ENCODE results near the gene MACF1. TPM values are rescaled to one million over a fixed set of nuclear protein-coding genes. Genes with fewer than 3 reads are reported as not detected.
"Not testable (repeated sequence)": the region's sequence is repeated elsewhere in the genome, so short reads cannot be mapped to it uniquely, and the experiment has no call there.

The MACF1 gene
- total RNA-seq, 1 donor from 2014 or later, result 881 TPM

- peak; percentile 98 for DNase-seq (ENCODE audit: low read depth)
Observed at GRCh38 chr1:39178541-39179431, 25.7 kb upstream of the MACF1 start.

- DNase-seq (ENCODE audit: low read depth), result no peak
Observed at GRCh38 chr1:39181311-39181710, 23.2 kb upstream of the MACF1 start.

- no peak for DNase-seq (ENCODE audit: low read depth)
Observed at GRCh38 chr1:39182804-39183203, 21.7 kb upstream of the MACF1 start.

- peak; percentile 98 for DNase-seq (ENCODE audit: low read depth)
Observed at GRCh38 chr1:39183503-39184353, 20.8 kb upstream of the MACF1 start.

- no peak for DNase-seq (ENCODE audit: low read depth)
Observed at GRCh38 chr1:39184354-39184818, 20.1 kb upstream of the MACF1 start.

- DNase-seq (ENCODE audit: low read depth), result no peak
Observed at GRCh38 chr1:39187275-39188046, 17.0 kb upstream of the MACF1 start.

GRCh38 chr1:39189592-39190041 is 14.9 kb upstream of the MACF1 start:
- DNase-seq (ENCODE audit: low read depth), result peak; percentile 78

GRCh38 chr1:39190096-39190495 is 14.4 kb upstream of the MACF1 start:
- no peak for DNase-seq (ENCODE audit: low read depth)

GRCh38 chr1:39194398-39195051 is 10.0 kb upstream of the MACF1 start:
- DNase-seq (ENCODE audit: low read depth), result no peak

- DNase-seq (ENCODE audit: low read depth), result peak; percentile 84
Observed at GRCh38 chr1:39195166-39196111, 9.1 kb upstream of the MACF1 start.

- DNase-seq (ENCODE audit: low read depth), result no peak
Observed at GRCh38 chr1:39196244-39197215, 8.0 kb upstream of the MACF1 start.

GRCh38 chr1:39199593-39199992 is 4.9 kb upstream of the MACF1 start:
- DNase-seq (ENCODE audit: low read depth), result no peak

GRCh38 chr1:39205102-39205780 is 746 bp downstream of the MACF1 start:
- peak; percentile 71 for DNase-seq (ENCODE audit: low read depth)

- DNase-seq (ENCODE audit: low read depth), result no peak
Observed at GRCh38 chr1:39205781-39206464, 1.4 kb downstream of the MACF1 start.

GRCh38 chr1:39208360-39208759 is 3.9 kb downstream of the MACF1 start:
- not testable (repeated sequence) for DNase-seq (ENCODE audit: low read depth)

- no peak for DNase-seq (ENCODE audit: low read depth)
Observed at GRCh38 chr1:39210649-39211048, 6.2 kb downstream of the MACF1 start.

- no peak for DNase-seq (ENCODE audit: low read depth)
Observed at GRCh38 chr1:39212499-39212898, 8.0 kb downstream of the MACF1 start.

Data from renal cortical epithelial cell (primary cell).